PFSK-1 (cell line): ENCODE data around the gene ZNF618.

ENCODE experiments used
- FOXP2 ChIP-seq: optimal IDR thresholded peaks from 2 replicates; pipeline ENCODE3; 2011; ENCODE audit warnings: borderline replicate concordance, control low read depth, inconsistent platforms; ENCODE audit not compliant: insufficient read depth; ENCODE audit errors: extremely low read length, extremely low read depth
- POLR2AphosphoS5 ChIP-seq: IDR thresholded peaks from 2 replicates; pipeline ENCODE4 v1.6.1; 2012; ENCODE audit warnings: low read depth, mild to moderate bottlenecking, control low read depth, low read length, moderate library complexity
- REST ChIP-seq, 2 experiments: IDR thresholded peaks; 2 replicates each; pipeline versions ENCODE4 v1.6.1 to v1.8.0; 2011 to 2012; ENCODE audit warnings: low read depth in 2 of 2, low read length in 2 of 2, control low read depth in 1 of 2, inconsistent platforms in 1 of 2, mild to moderate bottlenecking in 1 of 2, moderate library complexity in 1 of 2; ENCODE audit not compliant: insufficient read depth in 1 of 2
- SIN3A ChIP-seq: IDR thresholded peaks from 2 replicates; pipeline ENCODE4 v1.6.1; 2012; ENCODE audit warnings: mild to moderate bottlenecking, low read length, moderate library complexity, borderline replicate concordance; ENCODE audit not compliant: insufficient read depth
- TAF1 ChIP-seq: IDR thresholded peaks from 2 replicates; pipeline ENCODE4 v1.6.1; 2012; ENCODE audit warnings: low read length, control low read depth, borderline replicate concordance; ENCODE audit not compliant: insufficient read depth

The ZNF618 gene

DNA sequence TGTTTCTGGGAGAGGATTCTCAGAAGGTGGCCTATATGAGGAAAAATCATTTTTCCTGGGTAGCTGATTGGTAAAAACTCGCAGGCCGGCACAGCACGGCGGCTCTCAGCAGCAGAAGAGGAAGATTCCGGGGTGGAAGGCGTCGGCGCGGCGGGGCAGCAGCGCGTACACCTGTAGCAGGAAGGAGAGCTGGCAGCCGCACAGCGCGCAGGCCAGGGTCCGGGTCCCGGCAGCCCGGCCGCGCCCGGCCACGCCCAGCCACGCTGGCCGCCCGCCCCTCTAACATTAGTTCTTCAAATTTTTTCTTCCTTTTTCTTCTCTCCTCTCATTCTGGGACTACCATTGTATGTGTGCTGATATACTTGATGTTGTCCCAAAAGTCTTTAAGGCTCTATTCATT, 24.8 kb upstream of the ZNF618 start:
- TF ChIP-seq POLR2AphosphoS5 (no peak), REST (IDR thresholded peaks at IDR 0.05; ENCODE audit: insufficient read depth in 1 of 2, low read depth in 2 of 2, low read length in 2 of 2) (no peak), SIN3A (no peak), FOXP2 (no peak), TAF1 (no peak)

DNA sequence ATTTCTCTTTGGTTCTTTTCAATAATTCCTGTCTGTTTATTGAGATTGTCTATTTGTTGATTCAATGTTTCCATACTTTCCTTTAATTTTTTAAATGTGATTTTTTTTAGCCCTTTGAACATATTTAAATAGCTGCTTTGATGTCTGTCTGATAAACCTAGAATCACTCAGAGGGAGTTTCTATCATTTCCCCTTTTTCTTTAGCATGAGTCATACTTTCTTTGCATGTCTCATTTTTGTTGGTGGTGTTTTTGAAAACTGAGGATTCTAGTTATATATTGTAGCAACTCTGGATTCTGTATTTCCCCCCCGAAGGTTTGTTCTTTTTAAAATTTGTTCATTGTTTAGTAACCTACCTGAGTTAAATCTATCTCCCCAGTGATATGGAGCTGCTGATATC, 24.2 kb upstream of the ZNF618 start:
- TF ChIP-seq POLR2AphosphoS5 (no peak), REST (IDR thresholded peaks at IDR 0.05; ENCODE audit: insufficient read depth in 1 of 2, low read depth in 2 of 2, low read length in 2 of 2) (no peak), TAF1 (no peak), FOXP2 (no peak), SIN3A (no peak)

DNA sequence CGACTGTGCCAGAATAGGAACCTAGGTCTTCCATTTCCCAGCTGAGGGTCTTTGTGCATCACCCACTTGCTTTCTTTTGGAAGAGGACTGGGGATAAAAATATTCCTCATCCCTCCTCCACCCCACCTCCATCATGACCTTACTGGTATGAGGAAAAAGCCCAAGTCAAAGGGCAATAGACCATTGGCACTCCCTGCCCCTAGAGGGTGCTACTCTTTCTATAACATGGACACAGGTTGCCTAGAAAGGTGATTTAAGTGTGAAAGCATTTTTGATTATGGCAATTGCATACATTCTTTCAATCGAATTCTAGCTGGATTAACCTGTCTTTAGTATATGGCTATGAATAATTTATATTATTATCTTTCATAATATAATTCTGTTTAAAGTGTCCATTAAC, 22.8 kb upstream of the ZNF618 start:
- TF ChIP-seq REST (IDR thresholded peaks at IDR 0.05; ENCODE audit: insufficient read depth in 1 of 2, low read depth in 2 of 2, low read length in 2 of 2) (no peak), POLR2AphosphoS5 (no peak), TAF1 (no peak), FOXP2 (no peak), SIN3A (no peak)

- no peak for TF ChIP-seq REST (IDR thresholded peaks at IDR 0.05; ENCODE audit: insufficient read depth in 1 of 2, low read depth in 2 of 2, low read length in 2 of 2)
- TF ChIP-seq TAF1, result no peak
- no peak for TF ChIP-seq FOXP2
Observed at GRCh38 chr9:113854310-113854709, 21.8 kb upstream of the ZNF618 start.

DNA sequence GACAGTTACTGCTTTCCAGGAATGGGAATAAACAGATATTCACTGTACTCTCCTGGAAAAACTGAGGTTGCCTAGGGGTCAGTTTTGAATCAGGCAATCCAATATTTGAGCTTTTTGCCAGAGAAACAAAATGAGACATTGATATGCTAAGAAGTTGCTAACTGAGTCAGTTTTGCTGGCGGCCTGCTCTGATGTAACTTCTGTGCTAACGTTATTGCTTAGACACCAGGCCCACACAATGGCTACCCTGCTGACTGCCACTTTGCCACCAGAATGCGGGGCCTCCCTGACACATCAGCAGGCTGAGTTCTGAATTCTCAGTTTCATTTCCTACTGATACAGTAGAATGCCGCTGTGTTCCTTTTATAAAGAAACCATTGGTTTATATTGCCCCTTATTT, 18.2 kb upstream of the ZNF618 start:
- TF ChIP-seq REST (IDR thresholded peaks at IDR 0.05; ENCODE audit: insufficient read depth in 1 of 2, low read depth in 2 of 2, low read length in 2 of 2) (no peak), POLR2AphosphoS5 (no peak), SIN3A (no peak), TAF1 (no peak), FOXP2 (no peak)
